ENCODE results near the gene ZMYND15. TPM values are rescaled to one million over a fixed set of nuclear protein-coding genes. Genes with fewer than 3 reads are reported as not detected.
A peak's percentile ranks its signal among the peaks of the same experiment; 100 is the strongest.

ZMYND15 gene
- total and polyA plus RNA-seq, 2 donors (not counting 3 experiments of a cell fraction or from before 2014, with no cell fraction given), result 0.12 to 0.44 TPM

DNA sequence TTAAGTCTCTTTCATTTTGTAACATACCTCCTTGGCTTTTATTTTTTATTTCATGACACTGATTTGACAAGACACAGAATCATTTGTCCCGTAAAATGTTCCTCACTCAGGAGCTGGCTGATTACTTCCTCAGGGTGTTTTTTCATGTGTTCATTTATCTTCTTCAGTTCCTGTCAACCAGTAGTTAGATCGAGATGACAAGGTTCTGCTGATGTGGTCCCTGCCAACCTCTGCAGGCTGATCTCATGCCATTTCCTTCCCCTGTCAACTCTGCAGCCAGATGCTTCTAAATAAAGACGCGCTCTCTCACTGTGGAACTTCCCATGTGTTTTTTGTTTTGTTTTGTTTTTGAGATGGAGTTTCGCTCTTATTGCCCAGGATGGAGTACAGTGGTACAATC, 8.2 kb downstream of the ZMYND15 start:
- Histone ChIP-seq H3K27me3 (ENCODE audit: control insufficient read depth in 2 of 2, insufficient read depth in 2 of 2, low read length in 2 of 2) (peaks cover 2 to 9% of the 10 kb centered on the region in 2 experiments), H3K9me1 (replicated peaks; ENCODE audit: control insufficient read depth, extremely low read depth, insufficient read depth, low read length) (no peaks in the 10 kb centered on the region), H3K9ac (replicated peaks; ENCODE audit: extremely low read depth, insufficient read depth, low read length) (no peak overlapping the region), H3K4me3 (replicated peaks in 1 of 3; ENCODE audit: insufficient read depth in 1 of 3, low read depth in 1 of 3, low read length in 3 of 3) (no peak overlapping the region), H3K79me2 (ENCODE audit: control insufficient read depth, insufficient read depth, low read length) (no peaks in the 10 kb centered on the region), H2AFZ (ENCODE audit: low read depth, low read length) (no peak overlapping the region), H3K4me1 (ENCODE audit: control insufficient read depth, extremely low read depth, insufficient read depth, low read length) (peaks cover 8% of the 10 kb centered on the region), H3K27ac (ENCODE audit: insufficient read depth, low read depth, low read length) (no peak overlapping the region), H3K36me3 (ENCODE audit: control insufficient read depth in 2 of 2, extremely low read depth in 1 of 2, insufficient read depth in 2 of 2, low read length in 2 of 2) (no peaks in the 10 kb centered on the region), H4K20me1 (replicated peaks; ENCODE audit: control insufficient read depth, extremely low read depth, insufficient read depth, low read length) (no peaks in the 10 kb centered on the region), H3K9me3 (replicated peaks; ENCODE audit: control insufficient read depth, insufficient read depth, low read length) (no peaks in the 10 kb centered on the region), H3K4me2 (ENCODE audit: insufficient read depth, low read length) (peak overlapping the region; percentile 24)
- TF ChIP-seq CTCF (IDR thresholded peaks at IDR 0.05; ENCODE audit: extremely low read depth in 1 of 2, insufficient read depth in 1 of 2, low read depth in 1 of 2, low read length in 2 of 2) (no peak), JUN (IDR thresholded peaks at IDR 0.05; ENCODE audit: borderline replicate concordance, insufficient read depth, insufficient read length, low read depth) (peak; percentile 23)
- FAIRE-seq (peak; percentile 88), DNase-seq (ENCODE audit: low read depth, low spot score) (peak; percentile 48)
- intact Hi-C loops (cut with micrococcal nuclease) (no loop called here), dilution Hi-C loops (cut with MboI; ENCODE audit: extremely low pct_ligation_motif_present, low sequenced_read_pairs) (no loop called here)
- CTCF ChIA-PET, result interaction anchor here (0.9 to 1.3 kb wide), 2 partner anchors 12 to 18 kb away, joined by 3 read pairs; no protein-coding TSS in a partner anchor
- POLR2A ChIA-PET, result no interaction called here
- BruUV-seq (replicated peaks), result no TSS peak

DNA sequence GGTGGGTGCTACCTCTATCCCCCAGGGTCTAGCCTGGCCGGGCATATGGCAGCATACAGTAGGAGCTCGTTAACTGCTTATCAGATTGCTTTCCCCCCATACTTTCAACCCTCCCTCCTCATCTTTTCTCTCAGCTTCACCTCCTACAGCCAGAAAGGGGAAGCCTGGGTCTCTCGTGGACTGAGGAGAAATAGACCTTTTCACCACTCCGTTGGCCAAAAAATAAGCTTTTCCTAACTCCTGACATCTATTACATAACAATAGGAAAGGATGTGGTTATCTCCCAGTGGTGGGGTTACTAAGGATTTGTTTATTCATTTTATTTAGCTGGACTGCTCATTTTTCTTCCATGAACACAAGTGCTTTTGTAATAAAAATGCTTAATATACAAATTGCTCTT, 9.1 kb downstream of the ZMYND15 start:
- no peaks in the 10 kb centered on the region for H4K20me1 ChIP-seq (replicated peaks; ENCODE audit: control insufficient read depth, extremely low read depth, insufficient read depth, low read length)
- H3K4me1 ChIP-seq (ENCODE audit: control insufficient read depth, extremely low read depth, insufficient read depth, low read length), result peaks cover 8% of the 10 kb centered on the region
- no peak for TF ChIP-seq FOS (IDR thresholded peaks at IDR 0.05; ENCODE audit: borderline replicate concordance, insufficient read depth, low read length)
- no peak for TF ChIP-seq MYC (IDR thresholded peaks at IDR 0.05; ENCODE audit: low read depth, low read length)
- no peak for TF ChIP-seq POLR2AphosphoS5 (IDR thresholded peaks at IDR 0.05; ENCODE audit: insufficient read depth, low read depth, low read length)
- TF ChIP-seq GATA2 (IDR thresholded peaks at IDR 0.05; ENCODE audit: insufficient read depth, insufficient read length, low read depth, low read length), result no peak
- no peak for TF ChIP-seq JUN (IDR thresholded peaks at IDR 0.05; ENCODE audit: borderline replicate concordance, insufficient read depth, insufficient read length, low read depth)
- TF ChIP-seq, protein P1, sequence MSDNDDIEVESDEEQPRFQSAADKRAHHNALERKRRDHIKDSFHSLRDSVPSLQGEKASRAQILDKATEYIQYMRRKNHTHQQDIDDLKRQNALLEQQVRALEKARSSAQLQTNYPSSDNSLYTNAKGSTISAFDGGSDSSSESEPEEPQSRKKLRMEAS (IDR thresholded peaks at IDR 0.05; ENCODE audit: insufficient read depth, insufficient read length), result no peak
- TF ChIP-seq CTCF (IDR thresholded peaks at IDR 0.05; ENCODE audit: extremely low read depth in 1 of 2, insufficient read depth in 1 of 2, low read depth in 1 of 2, low read length in 2 of 2), result no peak
- TF ChIP-seq POLR2A (IDR thresholded peaks at IDR 0.05; ENCODE audit: low read depth, low read length), result no peak
- no peak for TF ChIP-seq EZH2 (IDR thresholded peaks at IDR 0.05; ENCODE audit: borderline replicate concordance, low read depth, low read length, severe bottlenecking)
- no peak for FAIRE-seq
- no peak overlapping the region for H3K9ac ChIP-seq (replicated peaks; ENCODE audit: extremely low read depth, insufficient read depth, low read length)
- H2AFZ ChIP-seq (ENCODE audit: low read depth, low read length), result no peak overlapping the region
- dilution Hi-C loops (cut with MboI; ENCODE audit: extremely low pct_ligation_motif_present, low sequenced_read_pairs), result no loop called here
- intact Hi-C loops (cut with micrococcal nuclease), result no loop called here
- ChIA-PET CTCF (interaction anchor here (0.9 to 1.3 kb wide), 2 partner anchors 13 to 17 kb away, joined by 3 read pairs; no protein-coding TSS in a partner anchor), POLR2A (no interaction called here)
- no peak overlapping the region for H3K4me2 ChIP-seq (ENCODE audit: insufficient read depth, low read length)
- peaks cover 7 to 12% of the 10 kb centered on the region in 2 experiments for H3K27me3 ChIP-seq (ENCODE audit: control insufficient read depth in 2 of 2, insufficient read depth in 2 of 2, low read length in 2 of 2)
- H3K79me2 ChIP-seq (ENCODE audit: control insufficient read depth, insufficient read depth, low read length), result no peaks in the 10 kb centered on the region
- no peaks in the 10 kb centered on the region for H3K9me3 ChIP-seq (replicated peaks; ENCODE audit: control insufficient read depth, insufficient read depth, low read length)
- BruUV-seq (replicated peaks), result no TSS peak
- H3K27ac ChIP-seq (ENCODE audit: insufficient read depth, low read depth, low read length), result no peak overlapping the region
- no peaks in the 10 kb centered on the region for H3K9me1 ChIP-seq (replicated peaks; ENCODE audit: control insufficient read depth, extremely low read depth, insufficient read depth, low read length)
- H3K4me3 ChIP-seq (replicated peaks in 1 of 3; ENCODE audit: insufficient read depth in 1 of 3, low read depth in 1 of 3, low read length in 3 of 3), result no peak overlapping the region
- DNase-seq (ENCODE audit: low read depth, low spot score), result no peak
- H3K36me3 ChIP-seq (ENCODE audit: control insufficient read depth in 2 of 2, extremely low read depth in 1 of 2, insufficient read depth in 2 of 2, low read length in 2 of 2), result no peaks in the 10 kb centered on the region
